A549 treated with GW870086 at 1 μM for 4 hours (cell line): ENCODE data around the gene IDH3G. TPM values are rescaled to one million over a fixed set of nuclear protein-coding genes. Genes with fewer than 3 reads are reported as not detected.

Source experiments
- total RNA-seq: library from RNA; stranded (reverse); fragments of 200-300 nt; extraction: Qiagen RNA extraction; gene quantifications from 5 replicates; pipeline ENCODE4 v1.2.3, GENCODE V29; 2022; ENCODE audit warnings: low read depth

Gene IDH3G
- 58.5 to 62.8 TPM (median 59.4 TPM) in 5 replicates for total RNA-seq

DNA sequence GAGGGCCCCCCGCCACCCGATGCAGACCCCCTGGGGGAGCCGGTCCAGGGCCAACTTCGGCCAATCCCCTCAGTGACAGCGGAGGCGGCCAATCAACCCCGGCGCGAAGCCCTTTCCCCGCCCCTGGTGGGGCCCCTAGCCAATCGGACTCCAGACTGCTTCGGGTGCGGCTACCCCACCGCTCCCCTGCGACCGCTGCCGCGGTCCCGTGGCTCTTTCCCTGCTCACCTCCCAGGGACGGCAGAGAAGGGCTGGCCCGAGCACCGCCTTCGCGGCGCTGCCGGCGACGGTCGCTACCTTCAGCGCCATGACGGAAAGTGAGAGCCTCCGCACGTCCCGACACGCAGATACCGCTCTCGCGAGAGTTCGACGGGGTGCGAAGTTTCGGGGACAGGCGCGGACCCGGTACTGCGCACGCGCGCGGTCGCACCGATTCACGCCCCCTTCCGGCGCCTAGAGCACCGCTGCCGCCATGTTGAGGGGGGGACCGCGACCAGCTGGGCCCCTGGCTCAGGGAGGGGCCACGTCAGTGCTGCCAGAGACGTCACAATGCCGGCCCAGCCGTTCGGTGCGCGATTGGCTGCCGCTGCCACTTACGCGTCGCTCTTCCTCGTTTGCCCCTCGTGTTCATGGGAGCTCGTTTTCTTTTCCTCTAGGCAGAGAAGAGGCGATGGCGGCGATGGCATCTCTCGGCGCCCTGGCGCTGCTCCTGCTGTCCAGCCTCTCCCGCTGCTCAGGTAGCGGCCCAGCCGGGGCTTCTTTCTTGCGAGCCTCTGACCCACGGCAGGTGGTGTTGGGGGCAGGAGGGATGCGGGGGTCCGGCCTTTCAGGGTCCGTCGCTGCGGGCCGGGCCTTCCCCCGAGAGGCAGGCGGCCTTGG, at the start of gene IDH3G, which contains the start of gene SSR4:
Gene IDH3G, minus strand, starts transcription at position 358 of the 879 bp plus-strand sequence. Its CDS starts 49 bp downstream, at position 309.
Gene SSR4, plus strand, starts transcription at position 651 of the 879 bp plus-strand sequence. Its CDS starts 20 bp downstream, at position 671.

DNA sequence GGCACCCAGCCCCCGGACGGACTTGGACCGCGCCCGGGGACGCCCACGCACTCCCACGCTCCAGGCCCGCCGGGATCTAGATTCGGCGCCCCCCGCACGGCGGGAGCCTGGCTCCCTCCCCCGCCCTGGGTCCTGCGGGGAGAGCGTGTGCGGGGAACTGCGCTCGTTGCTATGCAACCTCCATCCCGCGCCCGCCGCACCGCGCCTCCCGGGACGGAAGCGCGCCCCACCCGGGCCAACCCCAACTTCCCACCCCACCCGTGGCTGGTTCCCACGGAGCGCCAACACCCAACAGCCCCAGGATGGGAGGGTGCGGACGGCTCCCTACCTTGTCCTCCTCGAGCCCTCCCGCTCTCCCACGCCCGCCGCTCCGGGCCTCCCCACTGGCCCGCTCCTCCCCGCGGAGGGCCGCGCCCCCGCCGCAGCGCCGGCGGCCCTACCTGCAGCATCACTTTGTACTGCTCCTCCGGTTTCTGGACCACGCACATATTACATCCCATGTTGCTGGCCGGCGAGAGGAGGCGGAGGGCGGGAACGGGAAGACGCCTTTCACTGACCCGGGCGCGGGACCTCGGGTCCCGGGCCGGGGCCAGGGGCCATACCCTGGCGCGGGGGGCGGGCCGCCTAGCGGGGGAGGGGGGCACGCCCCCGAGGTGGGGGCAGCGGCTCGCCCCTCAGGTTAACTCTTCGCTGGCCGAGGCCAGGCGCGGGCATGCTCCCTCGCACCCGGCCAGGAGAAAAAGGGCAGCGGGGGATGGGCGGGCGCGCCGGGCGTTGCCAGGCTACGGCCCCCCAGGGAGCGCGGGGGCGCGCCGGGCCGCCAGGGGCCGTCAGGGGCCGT, 35.8 kb upstream of the IDH3G start, which contains the start of gene PDZD4:
Gene PDZD4, minus strand, starts transcription at position 746 of the 841 bp plus-strand sequence. Its CDS starts 246 bp downstream, at position 500.

DNA sequence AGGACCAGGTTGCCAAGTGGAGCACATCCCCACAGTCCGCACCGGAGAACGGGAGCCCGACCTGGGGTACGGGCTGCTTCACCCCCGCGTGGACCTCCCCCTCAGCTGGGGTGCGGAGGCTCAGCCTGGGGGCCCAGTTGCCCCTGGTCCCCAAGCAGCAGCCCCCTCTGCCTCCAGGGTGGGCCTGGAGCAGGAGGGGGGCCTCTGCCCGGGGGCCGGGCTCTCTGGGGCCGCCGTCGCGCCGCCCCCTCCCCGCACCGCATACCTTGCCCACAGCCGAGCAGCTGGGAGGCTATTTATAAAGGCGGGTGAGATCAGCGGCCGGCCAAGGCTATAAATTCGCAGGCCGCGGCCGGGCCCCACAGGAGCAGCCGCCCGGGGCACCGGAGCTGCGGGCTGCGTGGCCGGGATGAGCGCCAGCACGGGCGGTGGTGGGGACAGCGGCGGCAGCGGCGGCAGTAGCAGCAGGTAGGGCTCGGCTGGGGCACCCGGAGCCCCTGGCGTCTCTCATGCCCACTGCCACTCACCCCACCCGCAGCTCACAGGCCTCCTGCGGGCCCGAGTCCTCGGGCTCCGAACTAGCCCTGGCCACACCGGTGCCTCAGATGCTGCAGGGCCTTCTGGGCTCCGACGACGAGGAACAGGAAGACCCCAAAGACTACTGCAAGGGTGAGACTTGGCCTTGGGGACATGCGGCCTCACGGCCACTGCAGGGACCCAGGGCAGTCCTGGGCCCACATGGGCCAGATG, 13.3 kb downstream of the IDH3G start, which contains the start of gene SRPK3:
Gene SRPK3, plus strand, starts transcription at position 364 of the 750 bp plus-strand sequence. Its CDS starts 46 bp downstream, at position 410.

DNA sequence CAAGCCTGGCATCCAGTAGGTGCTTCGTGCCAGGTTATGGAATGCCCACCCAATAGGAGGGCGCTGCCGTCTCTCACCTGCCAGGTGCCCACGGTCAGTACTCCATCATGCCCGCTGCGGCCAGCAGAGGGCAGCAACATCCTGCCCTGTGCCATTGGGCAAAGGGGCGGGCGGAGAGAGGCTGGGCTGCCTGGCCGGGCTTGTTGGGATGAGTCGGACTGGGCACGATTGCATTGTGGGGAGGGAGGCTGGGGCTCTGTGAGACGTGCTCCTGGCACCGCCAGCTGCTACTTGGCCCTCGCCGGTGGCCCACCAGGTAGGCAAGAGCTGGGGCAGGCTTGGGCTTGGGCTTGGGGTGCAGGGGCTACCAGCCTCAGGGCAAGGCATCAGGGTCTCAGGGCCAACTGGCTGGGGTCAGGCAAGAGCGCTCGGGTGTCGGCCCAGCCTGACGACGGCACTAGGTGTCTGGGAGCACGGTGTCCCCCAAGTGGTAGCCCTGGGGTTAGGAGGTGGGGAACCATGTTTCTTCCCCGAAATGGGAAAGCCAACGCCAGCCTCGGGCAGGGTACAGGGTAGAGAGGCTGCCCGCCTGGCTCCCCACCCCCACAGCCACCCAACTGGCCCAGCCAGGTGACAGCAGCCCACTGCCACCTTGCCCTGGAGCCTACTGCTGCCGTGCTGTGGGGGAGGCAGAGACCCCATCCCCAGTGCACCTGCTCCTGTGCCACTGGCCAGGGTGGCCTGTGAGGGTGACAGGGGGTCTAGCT, 30.0 kb downstream of the IDH3G start, which contains the start of gene PLXNB3:
Gene PLXNB3, plus strand, starts transcription at position 261 of the 767 bp plus-strand sequence. CDS start 1,287 bp downstream, outside the sequence.

Other genes starting within 250 kb of the IDH3G start
- 44.6 to 59.4 TPM (median 58.5 TPM) in 5 replicates for gene CCNQ, start 195.2 kb downstream of the IDH3G start, total RNA-seq
- gene DUSP9, start 147.2 kb downstream of the IDH3G start, total RNA-seq = 1.00 to 1.8 TPM (median 1.5 TPM) in 5 replicates
- 0.13 to 0.31 TPM (median 0.24 TPM) in 4 of 5 replicates, not detected in the other for gene PNCK, start 120.6 kb downstream of the IDH3G start, total RNA-seq
- gene SLC6A8, start 106.4 kb downstream of the IDH3G start, total RNA-seq = 11.3 to 13.3 TPM (median 11.9 TPM) in 5 replicates
- 350 to 420 TPM (median 366 TPM) in 5 replicates for gene BCAP31, start 70.0 kb downstream of the IDH3G start, total RNA-seq
- 2.3 to 4.7 TPM (median 3.6 TPM) in 5 replicates for gene ABCD1, start 69.5 kb downstream of the IDH3G start, total RNA-seq
- 2.4 to 4.3 TPM (median 3.6 TPM) in 5 replicates for gene PLXNB3, start 30.1 kb downstream of the IDH3G start, total RNA-seq
- not detected in 5 replicates for gene SRPK3, start 13.3 kb downstream of the IDH3G start, total RNA-seq
- gene SSR4, start 293 bp upstream of the IDH3G start, total RNA-seq = 399 to 451 TPM (median 405 TPM) in 5 replicates
- 2.2 to 4.1 TPM (median 3.4 TPM) in 5 replicates for gene PDZD4, start 36.2 kb upstream of the IDH3G start, total RNA-seq
- 16.7 to 20.3 TPM (median 17.5 TPM) in 5 replicates for gene L1CAM, start 91.8 kb upstream of the IDH3G start, total RNA-seq
- gene AVPR2, start 110.3 kb upstream of the IDH3G start, total RNA-seq = not detected in 5 replicates
- gene ARHGAP4, start 131.9 kb upstream of the IDH3G start, total RNA-seq = 0.80 to 2.0 TPM (median 1.2 TPM) in 5 replicates
- gene NAA10, start 140.7 kb upstream of the IDH3G start, total RNA-seq = 194 to 251 TPM (median 220 TPM) in 5 replicates
- 0.09 to 0.29 TPM (median 0.14 TPM) in 4 of 5 replicates, not detected in the other for gene RENBP, start 150.3 kb upstream of the IDH3G start, total RNA-seq
- gene HCFC1, start 177.4 kb upstream of the IDH3G start, total RNA-seq = 32.7 to 37.9 TPM (median 37.7 TPM) in 5 replicates
- gene TMEM187, start 178.4 kb upstream of the IDH3G start, total RNA-seq = 4.8 to 7.7 TPM (median 6.3 TPM) in 5 replicates
- gene IRAK1, start 225.5 kb upstream of the IDH3G start, total RNA-seq = 196 to 229 TPM (median 217 TPM) in 5 replicates